Keratinocyte (primary cell): ENCODE results near the gene FBXW7. TPM values are rescaled to one million over a fixed set of nuclear protein-coding genes. Genes with fewer than 3 reads are reported as not detected.

Experiments used
- DNase-seq: peaks from one replicate; pipeline ENCODE4 v3.0.0-alpha.2; 2011; ENCODE audit warnings: low read depth, missing footprints, low spot score
- FAIRE-seq: peaks from 2 replicates; lab custom pipeline; 2011; peaks lifted over from hg19 to GRCh38; lab: Jason Lieb, UNC
- H2AFZ ChIP-seq: 2 replicates; pipeline ENCODE4 v1.6.0; 2012; ENCODE audit warnings: low read length, control low read depth, inconsistent platforms; ENCODE audit not compliant: control insufficient read depth
- H3K27ac ChIP-seq: 2 replicates; pipeline ENCODE4 v1.5.1; 2011; ENCODE audit warnings: low read length; ENCODE audit not compliant: control insufficient read depth, insufficient read depth
- H3K27me3 ChIP-seq: 3 replicates; pipeline ENCODE4 v1.6.0; 2011; ENCODE audit warnings: low read length; ENCODE audit not compliant: control insufficient read depth, insufficient read depth; ENCODE audit errors: extremely low read depth
- H3K36me3 ChIP-seq, 2 experiments: 2 replicates in 1 of 2; 3 replicates in 1 of 2; pipeline ENCODE4 v1.5.1; 2011; ENCODE audit warnings: low read length in 2 of 2, mild to moderate bottlenecking in 1 of 2; ENCODE audit not compliant: control insufficient read depth in 2 of 2, insufficient read depth in 2 of 2; ENCODE audit errors: extremely low read depth in 1 of 2
- H3K4me1 ChIP-seq: 3 replicates; pipeline ENCODE4 v1.5.1; 2011; ENCODE audit warnings: low read length; ENCODE audit not compliant: control insufficient read depth, insufficient read depth; ENCODE audit errors: extremely low read depth
- H3K4me2 ChIP-seq: 3 replicates; pipeline ENCODE4 v1.6.0; 2011; ENCODE audit warnings: low read depth, low read length; ENCODE audit not compliant: control insufficient read depth, insufficient read depth; ENCODE audit errors: extremely low read depth
- H3K4me3 ChIP-seq, 3 experiments: fragments of 200-600 bp in 1 of 3; sonication (generic) in 1 of 3; 2 replicates in 2 of 3; 3 replicates in 1 of 3; pipeline ENCODE4 v1.5.1; 2011 to 2016; ENCODE audit warnings: low read length in 3 of 3, mild to moderate bottlenecking in 3 of 3, control low read depth in 2 of 3, inconsistent platforms in 1 of 3, low read depth in 1 of 3, mixed read lengths in 1 of 3, mixed run types in 1 of 3, moderate library complexity in 1 of 3; ENCODE audit not compliant: control insufficient read depth in 2 of 3, insufficient read depth in 2 of 3; ENCODE audit errors: extremely low read depth in 1 of 3
- H3K79me2 ChIP-seq: 2 replicates; pipeline ENCODE4 v1.6.0; 2012; ENCODE audit warnings: low read length; ENCODE audit not compliant: control insufficient read depth, insufficient read depth
- H3K9ac ChIP-seq: 3 replicates; pipeline ENCODE4 v1.6.0; 2011; ENCODE audit warnings: low read length; ENCODE audit not compliant: control insufficient read depth, insufficient read depth; ENCODE audit errors: extremely low read depth
- H3K9me1 ChIP-seq: 3 replicates; pipeline ENCODE4 v1.6.0; 2011; ENCODE audit warnings: low read length; ENCODE audit not compliant: control insufficient read depth, insufficient read depth; ENCODE audit errors: extremely low read depth
- H3K9me3 ChIP-seq: 2 replicates; pipeline ENCODE4 v1.5.1; 2012; ENCODE audit warnings: low read depth, low read length; ENCODE audit not compliant: control insufficient read depth
- H4K20me1 ChIP-seq: 3 replicates; pipeline ENCODE4 v1.6.0; 2011; ENCODE audit warnings: low read length; ENCODE audit not compliant: control insufficient read depth, insufficient read depth; ENCODE audit errors: extremely low read depth
- CTCF ChIP-seq, 3 experiments: IDR thresholded peaks in 1 of 3; conservative IDR thresholded peaks in 1 of 3; optimal IDR thresholded peaks in 1 of 3; 2 replicates in 2 of 3; 3 replicates in 1 of 3; pipeline versions ENCODE3 to v1.5.1; 2011; ENCODE audit warnings: low read length in 3 of 3, mild to moderate bottlenecking in 3 of 3, moderate library complexity in 2 of 3, control low read depth in 1 of 3, inconsistent platforms in 1 of 3; ENCODE audit not compliant: insufficient read depth in 2 of 3; ENCODE audit errors: extremely low read depth in 1 of 3
- EZH2 ChIP-seq: IDR thresholded peaks from one replicate; pipeline ENCODE4 v1.6.1; 2012; ENCODE audit warnings: inconsistent platforms, mild to moderate bottlenecking, low read length, moderate library complexity
- dilution Hi-C: fragments of 300-500 bp; cut with MboI; formaldehyde crosslinking; loops from one replicate; pipeline ENCODE4 v1.7.0; 2020; ENCODE audit warnings: low sequenced_read_pairs; ENCODE audit not compliant: extremely low pct_ligation_motif_present
- polyA plus RNA-seq, 5 experiments: library from polyadenylated mRNA; depleted of rRNA in 3 of 5; stranded (reverse) in 3 of 5; stranded (forward) in 1 of 5; unstranded in 1 of 5; fragments of >200 nt; gene quantifications; 1 replicate in 1 of 5; 2 replicates in 3 of 5; 3 replicates in 1 of 5; pipeline versions ENCODE4 v1.2.1 to v1.2.3, GENCODE V29; 2011 to 2012; ENCODE audit warnings: missing spikeins in 2 of 5, low read depth in 1 of 5, low replicate concordance in 1 of 5

The FBXW7 gene
- polyA plus RNA-seq, 1 donor (not counting 4 experiments of a cell fraction or from before 2014, with no cell fraction given), result 39.6 TPM

DNA sequence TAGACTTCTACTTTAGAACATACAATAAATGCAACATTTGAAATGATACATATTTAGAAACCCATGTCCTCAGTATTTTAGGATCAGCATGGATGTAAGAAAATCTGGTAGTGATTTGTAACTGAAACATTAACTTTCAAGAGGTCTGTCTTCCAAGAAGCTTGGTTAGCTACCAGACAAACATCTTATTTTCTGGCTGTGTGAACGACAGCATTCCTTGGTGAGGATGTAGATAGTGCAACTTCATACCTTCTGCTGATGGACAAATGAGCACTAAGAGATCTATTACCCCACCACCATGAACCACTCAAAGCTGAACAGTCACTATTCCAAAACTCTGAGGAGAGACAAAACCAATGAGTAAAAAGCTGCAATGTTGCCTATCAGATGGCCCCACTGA is 212.7 kb downstream of the FBXW7 start:
- no peak overlapping the region for H3K9ac ChIP-seq
- FAIRE-seq (no peak), DNase-seq (no peak)
- peaks cover 38% of the 10 kb centered on the region for H3K4me1 ChIP-seq
- no peaks in the 10 kb centered on the region for H3K9me3 ChIP-seq
- H3K27ac ChIP-seq, result no peak overlapping the region
- no peaks in the 10 kb centered on the region for H3K27me3 ChIP-seq
- H3K4me2 ChIP-seq, result no peak overlapping the region
- TF ChIP-seq EZH2, result no peak
- TF ChIP-seq CTCF (optimal IDR thresholded peaks at IDR 0.05 in 1 of 3, IDR thresholded peaks at IDR 0.05 in 1 of 3, conservative IDR thresholded peaks at IDR 0.05 in 1 of 3; ENCODE audit: extremely low read depth in 1 of 3, insufficient read depth in 2 of 3, low read length in 3 of 3), result no peak
- H3K4me3 ChIP-seq, result no peak overlapping the region
- peaks cover 5% of the 10 kb centered on the region for H3K79me2 ChIP-seq
- H4K20me1 ChIP-seq, result no peaks in the 10 kb centered on the region
- peaks cover 2% of the 10 kb centered on the region for H3K9me1 ChIP-seq
- H3K36me3 ChIP-seq, result peaks cover 17 to 26% of the 10 kb centered on the region in 2 experiments
- dilution Hi-C loops, result no loop called here
- H2AFZ ChIP-seq, result no peak overlapping the region

GRCh38 chr4:152322656-152323055 is 213.2 kb downstream of the FBXW7 start:
- Histone ChIP-seq H3K4me3 (no peak overlapping the region), H3K36me3 (peaks cover 17 to 24% of the 10 kb centered on the region in 2 experiments), H3K9me3 (no peaks in the 10 kb centered on the region), H3K9me1 (peaks cover 2% of the 10 kb centered on the region), H3K9ac (no peak overlapping the region), H2AFZ (no peak overlapping the region), H3K4me1 (peaks cover 33% of the 10 kb centered on the region), H3K79me2 (peaks cover 5% of the 10 kb centered on the region), H3K27ac (no peak overlapping the region), H3K4me2 (no peak overlapping the region), H3K27me3 (no peaks in the 10 kb centered on the region), H4K20me1 (no peaks in the 10 kb centered on the region)
- TF ChIP-seq EZH2 (no peak), CTCF (optimal IDR thresholded peaks at IDR 0.05 in 1 of 3, IDR thresholded peaks at IDR 0.05 in 1 of 3, conservative IDR thresholded peaks at IDR 0.05 in 1 of 3; ENCODE audit: extremely low read depth in 1 of 3, insufficient read depth in 2 of 3, low read length in 3 of 3) (no peak)
- dilution Hi-C loops, result no loop called here
- DNase-seq (no peak), FAIRE-seq (no peak)
